ENCODE measurements around the gene ZNRF1. TPM values are rescaled to one million over a fixed set of nuclear protein-coding genes. Genes with fewer than 3 reads are reported as not detected.

The ZNRF1 gene
- total RNA-seq, 2 experiments from 2014 or later: 40.9 to 45.6 TPM

GRCh38 chr16:75044800-75045361, 46.1 kb downstream of the ZNRF1 start:
- H3K27ac Mint-ChIP-seq: no peak overlapping the region
- POLR2A ChIA-PET: interaction anchor here (0.6 kb wide), 1 partner anchor 24 kb away, joined by 3 read pairs; no protein-coding TSS in a partner anchor
- intact Hi-C loops (cut with micrococcal nuclease): no loop called here

GRCh38 chr16:75045424-75045823, 46.6 kb downstream of the ZNRF1 start:
- Mint-ChIP-seq H3K36me3 (no peaks in the 10 kb centered on the region), H3K4me3 (no peak overlapping the region), H3K27ac (no peak overlapping the region), H3K4me1 (ENCODE audit: low read depth) (no peaks in the 10 kb centered on the region), H3K27me3 (no peaks in the 10 kb centered on the region), H3K9me3 (no peaks in the 10 kb centered on the region)
- DNase-seq: no peak
- ChIA-PET CTCF (no interaction called here), POLR2A (interaction anchor here (0.6 kb wide), 1 partner anchor 25 kb away, joined by 3 read pairs; no protein-coding TSS in a partner anchor)
- intact Hi-C loops (cut with micrococcal nuclease): no loop called here

More at GRCh38 chr16:75044800-75045361, 46.1 kb downstream of the ZNRF1 start:
- H3K27me3 Mint-ChIP-seq: no peaks in the 10 kb centered on the region
- no peaks in the 10 kb centered on the region for H3K9me3 Mint-ChIP-seq
- DNase-seq: no peak
- CTCF ChIA-PET: interaction anchor here (1.6 kb wide), 1 partner anchor 66 kb away, joined by 6 read pairs; no protein-coding TSS in a partner anchor
- no peak overlapping the region for H3K4me3 Mint-ChIP-seq
- no peaks in the 10 kb centered on the region for H3K36me3 Mint-ChIP-seq
- no peaks in the 10 kb centered on the region for H3K4me1 Mint-ChIP-seq (ENCODE audit: low read depth)

GRCh38 chr16:75048054-75048453, 49.2 kb downstream of the ZNRF1 start:
- Mint-ChIP-seq H3K4me1 (ENCODE audit: low read depth) (no peaks in the 10 kb centered on the region), H3K36me3 (no peaks in the 10 kb centered on the region)
- CTCF ChIA-PET: no interaction called here

GRCh38 chr16:75048530-75048929, 49.7 kb downstream of the ZNRF1 start:
- no peaks in the 10 kb centered on the region for H3K27me3 Mint-ChIP-seq
- no peak overlapping the region for H3K4me3 Mint-ChIP-seq
- no peaks in the 10 kb centered on the region for H3K36me3 Mint-ChIP-seq
- no peaks in the 10 kb centered on the region for H3K4me1 Mint-ChIP-seq (ENCODE audit: low read depth)
- no peaks in the 10 kb centered on the region for H3K9me3 Mint-ChIP-seq
- H3K27ac Mint-ChIP-seq: no peak overlapping the region
- no peak for DNase-seq
- ChIA-PET CTCF (no interaction called here), POLR2A (no interaction called here)
- intact Hi-C loops (cut with micrococcal nuclease): no loop called here

More at GRCh38 chr16:75048054-75048453, 49.2 kb downstream of the ZNRF1 start:
- Mint-ChIP-seq H3K9me3 (no peaks in the 10 kb centered on the region), H3K27me3 (no peaks in the 10 kb centered on the region), H3K27ac (no peak overlapping the region), H3K4me3 (no peak overlapping the region)
- DNase-seq: no peak
- POLR2A ChIA-PET: no interaction called here
- intact Hi-C loops (cut with micrococcal nuclease): no loop called here

GRCh38 chr16:75052481-75053202, 53.8 kb downstream of the ZNRF1 start:
- H3K27ac Mint-ChIP-seq: no peak overlapping the region
- POLR2A ChIA-PET: interaction anchor here (1.0 kb wide), 1 partner anchor 19 kb away, joined by 3 read pairs; no protein-coding TSS in a partner anchor
- no peaks in the 10 kb centered on the region for H3K9me3 Mint-ChIP-seq
- CTCF ChIA-PET: interaction anchor here (0.9 kb wide), 1 partner anchor 54 kb away, joined by 3 read pairs; the partner anchor contains the start of gene ZNRF1
- no peak for DNase-seq
- H3K27me3 Mint-ChIP-seq: no peaks in the 10 kb centered on the region
- H3K4me1 Mint-ChIP-seq (ENCODE audit: low read depth): peaks cover 9% of the 10 kb centered on the region
- H3K36me3 Mint-ChIP-seq: no peaks in the 10 kb centered on the region
- intact Hi-C loops (cut with micrococcal nuclease): no loop called here
- no peak overlapping the region for H3K4me3 Mint-ChIP-seq

- H3K36me3 Mint-ChIP-seq: no peaks in the 10 kb centered on the region
- H3K4me1 Mint-ChIP-seq (ENCODE audit: low read depth): peaks cover 9% of the 10 kb centered on the region
- no peak overlapping the region for H3K27ac Mint-ChIP-seq
- intact Hi-C loops (cut with micrococcal nuclease): no loop called here
- no peaks in the 10 kb centered on the region for H3K27me3 Mint-ChIP-seq
- no peak for DNase-seq
- CTCF ChIA-PET: no interaction called here
- POLR2A ChIA-PET: interaction anchor here (0.7 kb wide), 1 partner anchor 288 kb away, joined by 3 read pairs; no protein-coding TSS in a partner anchor
- no peaks in the 10 kb centered on the region for H3K9me3 Mint-ChIP-seq
- no peak overlapping the region for H3K4me3 Mint-ChIP-seq
Observed at GRCh38 chr16:75053791-75054555, 55.1 kb downstream of the ZNRF1 start.

GRCh38 chr16:75054556-75054947, 55.7 kb downstream of the ZNRF1 start:
- Mint-ChIP-seq H3K9me3 (no peaks in the 10 kb centered on the region), H3K27me3 (no peaks in the 10 kb centered on the region), H3K36me3 (no peaks in the 10 kb centered on the region), H3K4me1 (ENCODE audit: low read depth) (peaks cover 9% of the 10 kb centered on the region), H3K27ac (no peak overlapping the region), H3K4me3 (no peak overlapping the region)
- POLR2A ChIA-PET: no interaction called here
- CTCF ChIA-PET: no interaction called here
- intact Hi-C loops (cut with micrococcal nuclease): no loop called here
- DNase-seq: no peak

GRCh38 chr16:75058806-75059205, 60.0 kb downstream of the ZNRF1 start:
- POLR2A ChIA-PET: no interaction called here
- CTCF ChIA-PET: interaction anchor here (2.1 kb wide), 1 partner anchor 52 kb away, joined by 6 read pairs; no protein-coding TSS in a partner anchor
- no peaks in the 10 kb centered on the region for H3K27me3 Mint-ChIP-seq
- intact Hi-C loops (cut with micrococcal nuclease): no loop called here
- H3K36me3 Mint-ChIP-seq: no peaks in the 10 kb centered on the region
- no peak overlapping the region for H3K4me3 Mint-ChIP-seq
- H3K9me3 Mint-ChIP-seq: no peaks in the 10 kb centered on the region
- no peak for DNase-seq
- H3K27ac Mint-ChIP-seq: no peak overlapping the region
- peaks cover 18% of the 10 kb centered on the region for H3K4me1 Mint-ChIP-seq (ENCODE audit: low read depth)

- Mint-ChIP-seq H3K4me1 (ENCODE audit: low read depth) (peaks cover 18% of the 10 kb centered on the region), H3K27me3 (no peaks in the 10 kb centered on the region), H3K4me3 (no peak overlapping the region), H3K27ac (no peak overlapping the region), H3K9me3 (no peaks in the 10 kb centered on the region), H3K36me3 (no peaks in the 10 kb centered on the region)
- ChIA-PET CTCF (interaction anchor here (1.0 kb wide), 1 partner anchor 37 kb away, joined by 3 read pairs; no protein-coding TSS in a partner anchor), POLR2A (no interaction called here)
- no peak for DNase-seq
- intact Hi-C loops (cut with micrococcal nuclease): no loop called here
Observed at GRCh38 chr16:75059411-75059810, 60.6 kb downstream of the ZNRF1 start.

- Mint-ChIP-seq H3K4me1 (ENCODE audit: low read depth) (peaks cover 28% of the 10 kb centered on the region), H3K27ac (no peak overlapping the region), H3K36me3 (no peaks in the 10 kb centered on the region), H3K4me3 (no peak overlapping the region), H3K27me3 (no peaks in the 10 kb centered on the region), H3K9me3 (no peaks in the 10 kb centered on the region)
- CTCF ChIA-PET: interaction anchor here (1.0 kb wide), 1 partner anchor 36 kb away, joined by 3 read pairs; no protein-coding TSS in a partner anchor
- intact Hi-C loops (cut with micrococcal nuclease): loop anchor here (5.0 kb wide), 2 partner anchors 37 to 48 kb away; no protein-coding TSS in a partner anchor
- no peak for DNase-seq
- POLR2A ChIA-PET: no interaction called here
Observed at GRCh38 chr16:75060723-75061122, 61.9 kb downstream of the ZNRF1 start.

- Mint-ChIP-seq H3K36me3 (no peaks in the 10 kb centered on the region), H3K4me1 (ENCODE audit: low read depth) (peaks cover 25% of the 10 kb centered on the region), H3K9me3 (no peaks in the 10 kb centered on the region), H3K4me3 (no peak overlapping the region), H3K27ac (no peak overlapping the region), H3K27me3 (no peaks in the 10 kb centered on the region)
- intact Hi-C loops (cut with micrococcal nuclease): loop anchor here (5.0 kb wide), 2 partner anchors 36 to 49 kb away; no protein-coding TSS in a partner anchor
- ChIA-PET CTCF (interaction anchor here (0.6 to 1.5 kb wide), 4 partner anchors 10 to 100 kb away, joined by 3 to 5 read pairs (median 4); no protein-coding TSS in a partner anchor), POLR2A (interaction anchor here (0.6 kb wide), 1 partner anchor 11 kb away, joined by 3 read pairs; no protein-coding TSS in a partner anchor)
- DNase-seq: no peak
Observed at GRCh38 chr16:75061669-75062068, 62.8 kb downstream of the ZNRF1 start.
